ENCODE measurements around the gene BIRC5. TPM values are rescaled to one million over a fixed set of nuclear protein-coding genes. Genes with fewer than 3 reads are reported as not detected.

The BIRC5 gene
- total RNA-seq, 4 donors from 2014 or later, result 1.2 to 7.9 (median 3.6) TPM

GRCh38 chr17:78205124-78205775 is 8.8 kb upstream of the BIRC5 start:
- Histone ChIP-seq H3K9me3 (no peaks in the 10 kb centered on the region), H3K27ac (no peak overlapping the region), H3K36me3 (no peaks in the 10 kb centered on the region), H3K4me3 (no peak overlapping the region), H3K4me1 (no peaks in the 10 kb centered on the region), H3K27me3 (no peaks in the 10 kb centered on the region)
- 82% methylated on average over 17 of the region's 17 CpGs; no CpG with 5 or more reads in 1 of the 2 donors for WGBS, 2 donors (ENCODE audit: low coverage in 1 of 2)
- DNase-seq, result no peak
- TF ChIP-seq POLR2AphosphoS5 (IDR thresholded peaks at IDR 0.05) (no peak), EP300 (IDR thresholded peaks at IDR 0.05; ENCODE audit: low read depth) (no peak)
- intact Hi-C loops (cut with DNase I; ENCODE audit: low total_unique reads) (no loop called here), in situ Hi-C loops (cut with MboI; ENCODE audit: low pct_ligation_motif_present in 1 of 4, low pct_unique_long_range_greater_than_20kb in 1 of 4, low sequenced_read_pairs in 3 of 4) (no loop called here)

GRCh38 chr17:78206298-78206697 is 7.8 kb upstream of the BIRC5 start:
- in situ Hi-C loops (cut with MboI; ENCODE audit: low pct_ligation_motif_present in 1 of 4, low pct_unique_long_range_greater_than_20kb in 1 of 4, low sequenced_read_pairs in 3 of 4), result no loop called here
- DNase-seq, result no peak
- Histone ChIP-seq H3K27me3 (no peaks in the 10 kb centered on the region), H3K9me3 (no peaks in the 10 kb centered on the region), H3K4me1 (no peaks in the 10 kb centered on the region), H3K36me3 (no peaks in the 10 kb centered on the region), H3K27ac (no peak overlapping the region), H3K4me3 (no peak overlapping the region)
- TF ChIP-seq CTCF (IDR thresholded peaks at IDR 0.05) (no peak), POLR2AphosphoS5 (IDR thresholded peaks at IDR 0.05) (no peak), POLR2A (IDR thresholded peaks at IDR 0.05) (no peak), EP300 (IDR thresholded peaks at IDR 0.05; ENCODE audit: low read depth) (no peak)
- 73 to 78% methylated on average over 5 to 7 of the region's 7 CpGs for WGBS, 2 donors (ENCODE audit: low coverage in 1 of 2)
- intact Hi-C loops (cut with DNase I; ENCODE audit: low total_unique reads), result no loop called here

GRCh38 chr17:78208486-78208885 is 5.6 kb upstream of the BIRC5 start:
- Histone ChIP-seq H3K4me1 (no peaks in the 10 kb centered on the region), H3K36me3 (no peaks in the 10 kb centered on the region), H3K4me3 (no peak overlapping the region), H3K27me3 (no peaks in the 10 kb centered on the region), H3K9me3 (no peaks in the 10 kb centered on the region), H3K27ac (no peak overlapping the region)
- intact Hi-C loops (cut with DNase I; ENCODE audit: low total_unique reads), result no loop called here
- 74 to 92% methylated on average over 2 to 3 of the region's 3 CpGs for WGBS, 2 donors (ENCODE audit: low coverage in 1 of 2)
- no peak for DNase-seq
- TF ChIP-seq POLR2AphosphoS5 (IDR thresholded peaks at IDR 0.05) (no peak), EP300 (IDR thresholded peaks at IDR 0.05; ENCODE audit: low read depth) (no peak), POLR2A (IDR thresholded peaks at IDR 0.05) (no peak), CTCF (IDR thresholded peaks at IDR 0.05) (no peak)
- in situ Hi-C loops (cut with MboI; ENCODE audit: low pct_ligation_motif_present in 1 of 4, low pct_unique_long_range_greater_than_20kb in 1 of 4, low sequenced_read_pairs in 3 of 4), result no loop called here

GRCh38 chr17:78210111-78210510 is 3.9 kb upstream of the BIRC5 start:
- H3K9me3 ChIP-seq, result no peaks in the 10 kb centered on the region
- H3K36me3 ChIP-seq, result no peaks in the 10 kb centered on the region
- no peak overlapping the region for H3K4me3 ChIP-seq
- TF ChIP-seq CTCF (IDR thresholded peaks at IDR 0.05), result no peak
- TF ChIP-seq POLR2AphosphoS5 (IDR thresholded peaks at IDR 0.05), result no peak
- no peak for TF ChIP-seq POLR2A (IDR thresholded peaks at IDR 0.05)
- no peak for TF ChIP-seq EP300 (IDR thresholded peaks at IDR 0.05; ENCODE audit: low read depth)
- H3K4me1 ChIP-seq, result peaks cover 0 to 15% (median 10%) of the 10 kb centered on the region in 4 donors
- no peak overlapping the region for H3K27ac ChIP-seq
- in situ Hi-C loops (cut with MboI; ENCODE audit: low pct_ligation_motif_present in 1 of 4, low pct_unique_long_range_greater_than_20kb in 1 of 4, low sequenced_read_pairs in 3 of 4), result no loop called here
- no peaks in the 10 kb centered on the region for H3K27me3 ChIP-seq
- 83 to 84% methylated on average over 4 to 10 of the region's 10 CpGs for WGBS, 2 donors (ENCODE audit: low coverage in 1 of 2)
- DNase-seq, result no peak
- intact Hi-C loops (cut with DNase I; ENCODE audit: low total_unique reads), result no loop called here

GRCh38 chr17:78211032-78211431 is 3.0 kb upstream of the BIRC5 start:
- intact Hi-C loops (cut with DNase I; ENCODE audit: low total_unique reads), result no loop called here
- 75 to 87% methylated on average over 6 to 11 of the region's 11 CpGs for WGBS, 2 donors (ENCODE audit: low coverage in 1 of 2)
- Histone ChIP-seq H3K9me3 (no peaks in the 10 kb centered on the region), H3K27ac (no peak overlapping the region), H3K4me3 (no peak overlapping the region), H3K27me3 (no peaks in the 10 kb centered on the region), H3K36me3 (no peaks in the 10 kb centered on the region), H3K4me1 (peaks cover 0 to 18% (median 10%) of the 10 kb centered on the region in 4 donors)
- no peak for DNase-seq
- no peak for TF ChIP-seq CTCF (IDR thresholded peaks at IDR 0.05)
- TF ChIP-seq POLR2A (IDR thresholded peaks at IDR 0.05), result no peak
- TF ChIP-seq POLR2AphosphoS5 (IDR thresholded peaks at IDR 0.05), result no peak
- no peak for TF ChIP-seq EP300 (IDR thresholded peaks at IDR 0.05; ENCODE audit: low read depth)
- in situ Hi-C loops (cut with MboI; ENCODE audit: low pct_ligation_motif_present in 1 of 4, low pct_unique_long_range_greater_than_20kb in 1 of 4, low sequenced_read_pairs in 3 of 4), result no loop called here
